ENCODE results near the gene IFT52. TPM values are rescaled to one million over a fixed set of nuclear protein-coding genes. Genes with fewer than 3 reads are reported as not detected.

IFT52 gene
- total RNA-seq, 1 donor from 2014 or later: 38.9 TPM

DNA sequence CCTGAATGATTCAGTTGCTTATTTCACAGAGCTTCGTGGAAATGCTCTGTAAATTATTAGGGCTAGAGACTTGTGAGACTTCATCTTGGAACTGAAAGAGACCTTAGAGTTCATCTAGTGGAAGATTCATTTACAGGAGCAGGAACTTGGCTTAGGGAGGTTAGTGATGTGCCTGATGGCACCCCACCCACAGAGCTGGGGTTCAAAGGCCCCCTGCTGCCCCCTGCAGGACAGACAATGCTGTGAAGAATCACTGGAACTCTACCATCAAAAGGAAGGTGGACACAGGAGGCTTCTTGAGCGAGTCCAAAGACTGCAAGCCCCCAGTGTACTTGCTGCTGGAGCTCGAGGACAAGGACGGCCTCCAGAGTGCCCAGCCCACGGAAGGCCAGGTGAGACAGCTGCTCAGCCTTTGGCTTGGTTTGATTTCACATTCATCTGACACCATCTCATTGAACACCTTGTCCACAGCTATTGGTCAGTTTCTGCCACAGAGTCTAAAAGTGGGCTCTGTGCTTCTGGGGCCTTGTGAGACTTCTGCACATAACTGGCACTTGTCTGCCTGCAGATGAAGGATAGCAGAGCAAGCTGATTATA is 101.3 kb downstream of the IFT52 start:
- H3K4me1 Mint-ChIP-seq (ENCODE audit: low read depth): no peaks in the 10 kb centered on the region
- DNase-seq (ENCODE audit: low spot score): no peak
- no peak overlapping the region for H3K4me3 Mint-ChIP-seq (ENCODE audit: unreplicated experiment)
- H3K27me3 Mint-ChIP-seq (ENCODE audit: low read depth): no peaks in the 10 kb centered on the region
- no peak overlapping the region for H3K27ac Mint-ChIP-seq (ENCODE audit: unreplicated experiment)
- TF ChIP-seq, protein P1, sequence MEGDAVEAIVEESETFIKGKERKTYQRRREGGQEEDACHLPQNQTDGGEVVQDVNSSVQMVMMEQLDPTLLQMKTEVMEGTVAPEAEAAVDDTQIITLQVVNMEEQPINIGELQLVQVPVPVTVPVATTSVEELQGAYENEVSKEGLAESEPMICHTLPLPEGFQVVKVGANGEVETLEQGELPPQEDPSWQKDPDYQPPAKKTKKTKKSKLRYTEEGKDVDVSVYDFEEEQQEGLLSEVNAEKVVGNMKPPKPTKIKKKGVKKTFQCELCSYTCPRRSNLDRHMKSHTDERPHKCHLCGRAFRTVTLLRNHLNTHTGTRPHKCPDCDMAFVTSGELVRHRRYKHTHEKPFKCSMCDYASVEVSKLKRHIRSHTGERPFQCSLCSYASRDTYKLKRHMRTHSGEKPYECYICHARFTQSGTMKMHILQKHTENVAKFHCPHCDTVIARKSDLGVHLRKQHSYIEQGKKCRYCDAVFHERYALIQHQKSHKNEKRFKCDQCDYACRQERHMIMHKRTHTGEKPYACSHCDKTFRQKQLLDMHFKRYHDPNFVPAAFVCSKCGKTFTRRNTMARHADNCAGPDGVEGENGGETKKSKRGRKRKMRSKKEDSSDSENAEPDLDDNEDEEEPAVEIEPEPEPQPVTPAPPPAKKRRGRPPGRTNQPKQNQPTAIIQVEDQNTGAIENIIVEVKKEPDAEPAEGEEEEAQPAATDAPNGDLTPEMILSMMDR (IDR thresholded peaks at IDR 0.05): peak; percentile 77
- no peaks in the 10 kb centered on the region for H3K36me3 Mint-ChIP-seq (ENCODE audit: low read depth)
- H3K9me3 Mint-ChIP-seq (ENCODE audit: low read depth): no peaks in the 10 kb centered on the region

- Mint-ChIP-seq H3K4me3 (ENCODE audit: unreplicated experiment) (no peak overlapping the region), H3K27me3 (ENCODE audit: low read depth) (no peaks in the 10 kb centered on the region), H3K27ac (ENCODE audit: unreplicated experiment) (no peak overlapping the region), H3K4me1 (ENCODE audit: low read depth) (no peaks in the 10 kb centered on the region), H3K36me3 (ENCODE audit: low read depth) (no peaks in the 10 kb centered on the region), H3K9me3 (ENCODE audit: low read depth) (no peaks in the 10 kb centered on the region)
- DNase-seq (ENCODE audit: low spot score): no peak
- TF ChIP-seq, protein P1 (IDR thresholded peaks at IDR 0.05): no peak
Observed at GRCh38 chr20:43694763-43695162, 104.0 kb downstream of the IFT52 start.

DNA sequence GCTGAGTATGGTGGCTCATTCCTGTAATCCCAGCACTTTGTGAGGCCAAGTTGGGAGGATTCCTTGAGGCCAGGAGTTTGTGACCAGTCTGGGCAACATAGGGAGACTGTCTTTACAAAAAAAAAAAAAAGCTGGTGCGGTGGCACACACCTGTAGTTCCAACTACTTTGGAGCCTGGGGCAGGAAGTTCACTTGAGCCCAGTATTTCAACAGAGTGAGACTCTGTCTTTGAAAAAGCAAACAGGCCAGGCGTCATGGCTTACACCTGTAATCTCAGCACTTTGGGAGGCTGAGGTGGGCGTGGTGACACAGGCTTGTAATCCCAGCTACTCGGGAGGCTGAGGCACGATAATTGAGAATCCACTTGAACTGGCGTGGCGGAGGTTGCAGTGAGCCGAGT is 104.8 kb downstream of the IFT52 start:
- no peak for DNase-seq (ENCODE audit: low spot score)
- Mint-ChIP-seq H3K4me3 (ENCODE audit: unreplicated experiment) (no peak overlapping the region), H3K36me3 (ENCODE audit: low read depth) (peaks cover 1% of the 10 kb centered on the region), H3K4me1 (ENCODE audit: low read depth) (no peaks in the 10 kb centered on the region), H3K27ac (ENCODE audit: unreplicated experiment) (no peak overlapping the region), H3K9me3 (ENCODE audit: low read depth) (no peaks in the 10 kb centered on the region), H3K27me3 (ENCODE audit: low read depth) (no peaks in the 10 kb centered on the region)
- TF ChIP-seq, protein P1 (IDR thresholded peaks at IDR 0.05): no peak

Other genes starting within 250 kb of the IFT52 start
- gene SRSF6, start 133.0 kb upstream of the IFT52 start, total RNA-seq: 136 to 143 TPM (median 139 TPM) in 3 replicates
- gene L3MBTL1, start 83.2 kb upstream of the IFT52 start, total RNA-seq: 11.2 to 17.0 TPM (median 11.6 TPM) in 3 replicates
- gene SGK2, start 31.9 kb upstream of the IFT52 start, total RNA-seq: 0.45 to 2.1 TPM (median 0.54 TPM) in 3 replicates
- 14.6 to 16.8 TPM (median 15.7 TPM) in 3 replicates for gene MYBL2, start 76.2 kb downstream of the IFT52 start, total RNA-seq
- gene GTSF1L, start 136.1 kb downstream of the IFT52 start, total RNA-seq: not detected in 3 replicates

All from chondrocyte (in vitro differentiated cells).